Loucy (cell line): Measurements from ENCODE around the gene PTTG1IP2.

Source experiments
- EZH2phosphoT487 ChIP-seq: fragments of 200-600 bp; IDR thresholded peaks from 2 replicates; pipeline ENCODE4 v1.6.1; 2018; ENCODE audit warnings: antibody characterized with exemption, mild to moderate bottlenecking, moderate library complexity, borderline replicate concordance
- TF ChIP-seq, protein P1 (sequence below): fragments of 200-600 bp; sonication (generic); conservative IDR thresholded peaks from 2 replicates; pipeline ENCODE4 v1.5.1; 2014; ENCODE audit warnings: mild to moderate bottlenecking, antibody characterized with exemption, low read length

GRCh38 chr7:90511776-90512175 is 42.3 kb downstream of the PTTG1IP2 start:
- TF ChIP-seq, protein P1, sequence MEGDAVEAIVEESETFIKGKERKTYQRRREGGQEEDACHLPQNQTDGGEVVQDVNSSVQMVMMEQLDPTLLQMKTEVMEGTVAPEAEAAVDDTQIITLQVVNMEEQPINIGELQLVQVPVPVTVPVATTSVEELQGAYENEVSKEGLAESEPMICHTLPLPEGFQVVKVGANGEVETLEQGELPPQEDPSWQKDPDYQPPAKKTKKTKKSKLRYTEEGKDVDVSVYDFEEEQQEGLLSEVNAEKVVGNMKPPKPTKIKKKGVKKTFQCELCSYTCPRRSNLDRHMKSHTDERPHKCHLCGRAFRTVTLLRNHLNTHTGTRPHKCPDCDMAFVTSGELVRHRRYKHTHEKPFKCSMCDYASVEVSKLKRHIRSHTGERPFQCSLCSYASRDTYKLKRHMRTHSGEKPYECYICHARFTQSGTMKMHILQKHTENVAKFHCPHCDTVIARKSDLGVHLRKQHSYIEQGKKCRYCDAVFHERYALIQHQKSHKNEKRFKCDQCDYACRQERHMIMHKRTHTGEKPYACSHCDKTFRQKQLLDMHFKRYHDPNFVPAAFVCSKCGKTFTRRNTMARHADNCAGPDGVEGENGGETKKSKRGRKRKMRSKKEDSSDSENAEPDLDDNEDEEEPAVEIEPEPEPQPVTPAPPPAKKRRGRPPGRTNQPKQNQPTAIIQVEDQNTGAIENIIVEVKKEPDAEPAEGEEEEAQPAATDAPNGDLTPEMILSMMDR, result no peak
- no peak for TF ChIP-seq EZH2phosphoT487
